Neuronal stem cell (in vitro differentiated cells): ENCODE data around the gene UBTF.
A peak's percentile ranks its signal among the peaks of the same experiment; 100 is the strongest.

ENCODE experiments used
- DNase-seq: peaks from one replicate; pipeline ENCODE4 v3.0.0-alpha.2; 2013; ENCODE audit warnings: low spot score
- H2AFZ ChIP-seq: one replicate; pipeline ENCODE4 v1.6.1; 2013; ENCODE audit warnings: mild to moderate bottlenecking, low read length, inconsistent platforms
- H2AK5ac ChIP-seq: 2 replicates; pipeline ENCODE4 v1.6.1; 2013; ENCODE audit warnings: low read depth, mild to moderate bottlenecking, inconsistent platforms, low read length, moderate library complexity, mixed read lengths
- H2BK120ac ChIP-seq: 2 replicates; pipeline ENCODE4 v1.6.1; 2013; ENCODE audit warnings: low read depth, mild to moderate bottlenecking, inconsistent platforms, low read length, moderate library complexity, mixed read lengths
- H2BK12ac ChIP-seq: one replicate; pipeline ENCODE4 v1.6.1; 2013; ENCODE audit warnings: low read length, inconsistent platforms
- H2BK15ac ChIP-seq: 2 replicates; pipeline ENCODE4 v1.6.1; 2013; ENCODE audit warnings: mild to moderate bottlenecking, low read length, inconsistent platforms, mixed read lengths
- H2BK5ac ChIP-seq: one replicate; pipeline ENCODE4 v1.6.1; 2013; ENCODE audit warnings: inconsistent platforms, mild to moderate bottlenecking, low read length, moderate library complexity
- H3K14ac ChIP-seq: one replicate; pipeline ENCODE4 v1.6.1; 2013; ENCODE audit warnings: low read length, inconsistent platforms
- H3K18ac ChIP-seq: 2 replicates; pipeline ENCODE4 v1.6.1; 2013; ENCODE audit warnings: low read length, inconsistent platforms
- H3K23ac ChIP-seq: 2 replicates; pipeline ENCODE4 v1.6.1; 2013; ENCODE audit warnings: low read depth, mild to moderate bottlenecking, mixed read lengths, low read length, inconsistent platforms; ENCODE audit not compliant: poor library complexity
- H3K27ac ChIP-seq: replicated peaks from 3 replicates; pipeline ENCODE4 v1.5.1; 2013; ENCODE audit warnings: low read length, inconsistent platforms
- H3K27me3 ChIP-seq, 3 experiments: 2 replicates each; pipeline ENCODE4 v1.6.1; 2013; ENCODE audit warnings: low read length in 3 of 3, mild to moderate bottlenecking in 2 of 3, inconsistent platforms in 1 of 3, low read depth in 1 of 3, mixed read lengths in 1 of 3, moderate library complexity in 1 of 3; ENCODE audit not compliant: control insufficient read depth in 3 of 3, insufficient read depth in 3 of 3
- H3K36me3 ChIP-seq, 2 donors: replicated peaks in 1 of 2; 2 replicates each; pipeline ENCODE4 v1.6.1; 2013; ENCODE audit warnings: low read length in 2 of 2; ENCODE audit not compliant: control insufficient read depth in 2 of 2, insufficient read depth in 2 of 2
- H3K4ac ChIP-seq: 2 replicates; pipeline ENCODE4 v1.6.1; 2013; ENCODE audit warnings: inconsistent platforms, mild to moderate bottlenecking, low read length, moderate library complexity
- H3K4me1 ChIP-seq, 2 donors: 1 replicate in 1 of 2; 2 replicates in 1 of 2; pipeline ENCODE4 v1.6.1; 2013; ENCODE audit warnings: low read length in 2 of 2, low read depth in 1 of 2; ENCODE audit not compliant: control insufficient read depth in 2 of 2, insufficient read depth in 1 of 2
- H3K4me2 ChIP-seq: one replicate; pipeline ENCODE4 v1.6.1; 2013; ENCODE audit warnings: mild to moderate bottlenecking, low read length, inconsistent platforms; ENCODE audit not compliant: insufficient read depth, poor library complexity, severe bottlenecking
- H3K4me3 ChIP-seq, 2 donors: 2 replicates each; pipeline ENCODE4 v1.5.1; 2013; ENCODE audit warnings: low read length in 2 of 2, mild to moderate bottlenecking in 2 of 2, inconsistent platforms in 1 of 2, moderate library complexity in 1 of 2
- H3K79me1 ChIP-seq: one replicate; pipeline ENCODE4 v1.6.1; 2013; ENCODE audit warnings: low read depth, mild to moderate bottlenecking, inconsistent platforms, low read length, moderate library complexity
- H3K9ac ChIP-seq: one replicate; pipeline ENCODE4 v1.6.1; 2013; ENCODE audit warnings: mild to moderate bottlenecking, low read depth, low read length, inconsistent platforms; ENCODE audit not compliant: poor library complexity
- H3K9me3 ChIP-seq, 2 donors: replicated peaks in 1 of 2; 2 replicates each; pipeline versions ENCODE3 to v1.6.1; 2013; ENCODE audit warnings: low read length in 2 of 2, mild to moderate bottlenecking in 2 of 2, inconsistent platforms in 1 of 2, low read depth in 1 of 2, mixed read lengths in 1 of 2, moderate library complexity in 1 of 2; ENCODE audit not compliant: control insufficient read depth in 2 of 2, insufficient read depth in 1 of 2
- H4K8ac ChIP-seq: one replicate; pipeline ENCODE4 v1.6.1; 2013; ENCODE audit warnings: low read depth, mild to moderate bottlenecking, inconsistent platforms, low read length, moderate library complexity
- H4K91ac ChIP-seq: one replicate; pipeline ENCODE4 v1.6.1; 2013; ENCODE audit warnings: low read length, low read depth, mild to moderate bottlenecking, inconsistent platforms; ENCODE audit not compliant: poor library complexity
- WGBS, 2 donors: extraction: QIAGEN DNeasy Blood & Tissue Kit; methylation state at CpG; one replicate each; pipeline ENCODE4 v1.1.7; 2013; ENCODE audit warnings: missing lambda C conversion rate in 2 of 2, mixed read lengths in 1 of 2; ENCODE audit not compliant: insufficient read length in 2 of 2, insufficient replicate concordance in 1 of 2; ENCODE audit errors: extremely low coverage in 2 of 2; 5-methylcytosine and 5-hydroxymethylcytosine counted together

The UBTF gene

GRCh38 chr17:44186307-44187130 lies 33.0 kb downstream of the UBTF start, which contains the start of gene TMUB2:
TMUB2 (plus strand) TSS chr17:44186972; CDS start chr17:44187709, 737 bp downstream.
- peak within 1 kb of the TSS; percentile 87 for H3K27ac ChIP-seq
- no peak within 1 kb of the TSS for H2BK15ac ChIP-seq
- peak within 1 kb of the TSS; percentile 31 for H4K8ac ChIP-seq
- H3K14ac ChIP-seq: peak within 1 kb of the TSS; percentile 95
- peak within 1 kb of the TSS; percentile 96 for H3K9ac ChIP-seq
- no peak within 1 kb of the TSS for H4K91ac ChIP-seq
- H3K4me3 ChIP-seq: peak within 1 kb of the TSS; percentile 96 to 99
- H2AK5ac ChIP-seq: peak within 1 kb of the TSS; percentile 50
- H3K4me2 ChIP-seq: peak within 1 kb of the TSS; percentile 95
- H3K36me3 ChIP-seq: peaks cover 24 to 60% of the 10 kb centered on the region in 2 donors
- peaks cover 16% of the 10 kb centered on the region for H3K79me1 ChIP-seq
- H3K4ac ChIP-seq: no peak within 1 kb of the TSS
- peak within 1 kb of the TSS; percentile 33 for H2BK5ac ChIP-seq
- peaks cover 3 to 6% of the 10 kb centered on the region in 2 donors for H3K9me3 ChIP-seq
- H3K18ac ChIP-seq: peak within 1 kb of the TSS; percentile 99
- DNase-seq: peak; percentile 99
- H2BK120ac ChIP-seq: no peak within 1 kb of the TSS
- peaks cover 0 to 7% of the 10 kb centered on the region in 2 donors for H3K4me1 ChIP-seq
- H2BK12ac ChIP-seq: no peak within 1 kb of the TSS
- H3K27me3 ChIP-seq: no peaks in the 10 kb centered on the region
- peak within 1 kb of the TSS; percentile 94 for H2AFZ ChIP-seq
- peak within 1 kb of the TSS; percentile 89 for H3K23ac ChIP-seq
- no CpG with 5 or more reads among the region's 50 CpGs for WGBS, 2 donors

- H3K9ac ChIP-seq: no peak overlapping the region
- peaks cover 16% of the 10 kb centered on the region for H3K79me1 ChIP-seq
- no peak overlapping the region for H2AFZ ChIP-seq
- H3K4me2 ChIP-seq: no peak overlapping the region
- H3K18ac ChIP-seq: no peak overlapping the region
- no peak overlapping the region for H2BK12ac ChIP-seq
- H3K27ac ChIP-seq: no peak overlapping the region
- peaks cover 0 to 7% of the 10 kb centered on the region in 2 donors for H3K4me1 ChIP-seq
- no peak overlapping the region for H4K8ac ChIP-seq
- H3K36me3 ChIP-seq: peaks cover 19 to 44% of the 10 kb centered on the region in 2 donors
- no peak overlapping the region for H3K23ac ChIP-seq
- WGBS, 2 donors: no CpG with 5 or more reads among the region's 8 CpGs
- DNase-seq: no peak
- H3K9me3 ChIP-seq: peaks cover 3 to 6% of the 10 kb centered on the region in 2 donors
- no peak overlapping the region for H4K91ac ChIP-seq
- H2BK5ac ChIP-seq: no peak overlapping the region
- no peaks in the 10 kb centered on the region for H3K27me3 ChIP-seq
- no peak overlapping the region for H3K4ac ChIP-seq
- H2BK120ac ChIP-seq: no peak overlapping the region
- no peak overlapping the region for H3K4me3 ChIP-seq
- H2AK5ac ChIP-seq: no peak overlapping the region
- H2BK15ac ChIP-seq: no peak overlapping the region
- no peak overlapping the region for H3K14ac ChIP-seq
Observed at GRCh38 chr17:44184212-44184810, 35.2 kb downstream of the UBTF start.

GRCh38 chr17:44183024-44183423 lies 36.5 kb downstream of the UBTF start:
- no peaks in the 10 kb centered on the region for H3K27me3 ChIP-seq
- peaks cover 0 to 7% of the 10 kb centered on the region in 2 donors for H3K4me1 ChIP-seq
- H3K4me2 ChIP-seq: no peak overlapping the region
- no peak overlapping the region for H4K91ac ChIP-seq
- H2BK12ac ChIP-seq: no peak overlapping the region
- no peak overlapping the region for H3K27ac ChIP-seq
- H2AFZ ChIP-seq: no peak overlapping the region
- no peak overlapping the region for H2AK5ac ChIP-seq
- no peak overlapping the region for H3K18ac ChIP-seq
- H4K8ac ChIP-seq: no peak overlapping the region
- no peak overlapping the region for H2BK15ac ChIP-seq
- peaks cover 3 to 6% of the 10 kb centered on the region in 2 donors for H3K9me3 ChIP-seq
- peaks cover 25 to 50% of the 10 kb centered on the region in 2 donors for H3K36me3 ChIP-seq
- DNase-seq: no peak
- no peak overlapping the region for H3K4me3 ChIP-seq
- no peak overlapping the region for H2BK5ac ChIP-seq
- no peak overlapping the region for H3K9ac ChIP-seq
- no CpG with 5 or more reads among the region's 2 CpGs for WGBS, 2 donors
- H3K14ac ChIP-seq: no peak overlapping the region
- H3K23ac ChIP-seq: no peak overlapping the region
- peaks cover 12% of the 10 kb centered on the region for H3K79me1 ChIP-seq
- no peak overlapping the region for H3K4ac ChIP-seq
- no peak overlapping the region for H2BK120ac ChIP-seq

GRCh38 chr17:44178133-44178532 lies 41.3 kb downstream of the UBTF start:
- peaks cover 9% of the 10 kb centered on the region for H3K79me1 ChIP-seq
- no CpG with 5 or more reads among the region's 14 CpGs for WGBS, 2 donors
- H4K8ac ChIP-seq: no peak overlapping the region
- peak overlapping the region in 1 of 2 donors; percentile 21 for H3K4me3 ChIP-seq
- no peak overlapping the region for H2AK5ac ChIP-seq
- H2BK120ac ChIP-seq: no peak overlapping the region
- peaks cover 3 to 6% of the 10 kb centered on the region in 2 donors for H3K9me3 ChIP-seq
- no peaks in the 10 kb centered on the region for H3K27me3 ChIP-seq
- peak overlapping the region; percentile 4 for H3K18ac ChIP-seq
- peak overlapping the region; percentile 38 for H3K14ac ChIP-seq
- H2BK12ac ChIP-seq: no peak overlapping the region
- H2BK15ac ChIP-seq: no peak overlapping the region
- no peak overlapping the region for H2BK5ac ChIP-seq
- no peak overlapping the region for H3K4me2 ChIP-seq
- no peaks in the 10 kb centered on the region for H3K4me1 ChIP-seq
- no peak for DNase-seq
- H2AFZ ChIP-seq: no peak overlapping the region
- no peak overlapping the region for H3K27ac ChIP-seq
- H3K9ac ChIP-seq: no peak overlapping the region
- no peak overlapping the region for H3K4ac ChIP-seq
- peaks cover 35 to 61% of the 10 kb centered on the region in 2 donors for H3K36me3 ChIP-seq
- H3K23ac ChIP-seq: no peak overlapping the region
- H4K91ac ChIP-seq: no peak overlapping the region
